Endothelial cell of umbilical vein (primary cell): ENCODE data around the gene GSTM4. TPM values are rescaled to one million over a fixed set of nuclear protein-coding genes. Genes with fewer than 3 reads are reported as not detected.

Experiments
- BruUV-seq: library from RNA; stranded (reverse); fragments of 400-500 nt; replicated peaks from 2 replicates; lab custom pipeline; 2021; lab: Mats Ljungman, UMichigan
- CTCF ChIA-PET: fragments of 300-600, 350-600 bp; sonication (Branson Sonifier 250); formaldehyde crosslinking; loops from one replicate; lab custom pipeline; 2021; ENCODE audit warnings: antibody characterized with exemption, inconsistent platforms; lab: Charles Lee
- POLR2A ChIA-PET: fragments of 300-600, 350-600 bp; sonication (Branson Sonifier 250); formaldehyde crosslinking; loops from one replicate; lab custom pipeline; 2021; ENCODE audit warnings: antibody characterized with exemption, inconsistent platforms; lab: Charles Lee
- DNase-seq: peaks from one replicate; pipeline ENCODE4 v3.0.0-alpha.2; 2011; ENCODE audit warnings: low read depth, low spot score
- FAIRE-seq: peaks from 2 replicates; lab custom pipeline; 2011; peaks lifted over from hg19 to GRCh38; lab: Jason Lieb, UNC
- H2AFZ ChIP-seq: 2 replicates; pipeline ENCODE4 v1.6.0; 2012; ENCODE audit warnings: low read depth, low read length, control low read depth, inconsistent platforms
- H3K27ac ChIP-seq: 2 replicates; pipeline ENCODE4 v1.5.1; 2011; ENCODE audit warnings: low read depth, mild to moderate bottlenecking, control low read depth, low read length, moderate library complexity; ENCODE audit not compliant: insufficient read depth
- H3K27me3 ChIP-seq, 2 experiments: 2 replicates each; pipeline versions ENCODE4 v1.6.0 to v1.6.1; 2011; ENCODE audit warnings: low read length in 2 of 2, mixed read lengths in 1 of 2; ENCODE audit not compliant: control insufficient read depth in 2 of 2, insufficient read depth in 2 of 2
- H3K36me3 ChIP-seq, 2 experiments: 2 replicates in 1 of 2; 3 replicates in 1 of 2; pipeline ENCODE4 v1.5.1; 2011; ENCODE audit warnings: low read length in 2 of 2, mild to moderate bottlenecking in 1 of 2, moderate library complexity in 1 of 2; ENCODE audit not compliant: control insufficient read depth in 2 of 2, insufficient read depth in 2 of 2; ENCODE audit errors: extremely low read depth in 1 of 2
- H3K4me1 ChIP-seq: 3 replicates; pipeline ENCODE4 v1.5.1; 2011; ENCODE audit warnings: mild to moderate bottlenecking, low read length; ENCODE audit not compliant: control insufficient read depth, insufficient read depth; ENCODE audit errors: extremely low read depth
- H3K4me2 ChIP-seq: 2 replicates; pipeline ENCODE4 v1.6.1; 2011; ENCODE audit warnings: low read length, control low read depth, mixed read lengths; ENCODE audit not compliant: insufficient read depth
- H3K4me3 ChIP-seq, 3 experiments: fragments of 200-600 bp in 1 of 3; sonication (generic), shearing (Covaris generic) in 1 of 3; replicated peaks in 1 of 3; 2 replicates each; pipeline ENCODE4 v1.5.1; 2011 to 2016; ENCODE audit warnings: control low read depth in 3 of 3, low read length in 3 of 3, mild to moderate bottlenecking in 2 of 3, inconsistent platforms in 1 of 3, low read depth in 1 of 3, moderate library complexity in 1 of 3; ENCODE audit not compliant: insufficient read depth in 1 of 3
- H3K79me2 ChIP-seq: 2 replicates; pipeline ENCODE4 v1.6.0; 2012; ENCODE audit warnings: low read length, inconsistent platforms; ENCODE audit not compliant: control insufficient read depth, insufficient read depth
- H3K9ac ChIP-seq: replicated peaks from 2 replicates; pipeline ENCODE3; 2011; ENCODE audit warnings: low read length, control low read depth; ENCODE audit not compliant: insufficient read depth; ENCODE audit errors: extremely low read depth
- H3K9me1 ChIP-seq: replicated peaks from 3 replicates; pipeline ENCODE4 v1.6.0; 2011; ENCODE audit warnings: mild to moderate bottlenecking, low read length; ENCODE audit not compliant: control insufficient read depth, insufficient read depth; ENCODE audit errors: extremely low read depth
- H3K9me3 ChIP-seq: replicated peaks from 2 replicates; pipeline ENCODE4 v1.5.1; 2012; ENCODE audit warnings: low read length, inconsistent platforms; ENCODE audit not compliant: control insufficient read depth, insufficient read depth
- H4K20me1 ChIP-seq: replicated peaks from 2 replicates; pipeline ENCODE3; 2011; ENCODE audit warnings: mild to moderate bottlenecking, low read length; ENCODE audit not compliant: control insufficient read depth, insufficient read depth; ENCODE audit errors: extremely low read depth
- EZH2 ChIP-seq: IDR thresholded peaks from 2 replicates; pipeline ENCODE4 v1.6.1; 2012; ENCODE audit warnings: borderline replicate concordance, low read depth, mild to moderate bottlenecking, moderate library complexity, low read length, inconsistent platforms; ENCODE audit not compliant: severe bottlenecking
- MAX ChIP-seq: IDR thresholded peaks from 2 replicates; pipeline ENCODE4 v1.6.1; 2011; ENCODE audit not compliant: insufficient read depth, insufficient read length
- MYC ChIP-seq: IDR thresholded peaks from one replicate; pipeline ENCODE4 v1.6.1; 2011; ENCODE audit warnings: mild to moderate bottlenecking, low read depth, low read length
- POLR2A ChIP-seq: IDR thresholded peaks from 2 replicates; pipeline ENCODE4 v1.6.1; 2012; ENCODE audit warnings: low read depth, mild to moderate bottlenecking, control low read depth, low read length
- POLR2AphosphoS5 ChIP-seq: IDR thresholded peaks from 2 replicates; pipeline ENCODE4 v1.6.1; 2012; ENCODE audit warnings: low read depth, mild to moderate bottlenecking, control low read depth, low read length, moderate library complexity; ENCODE audit not compliant: insufficient read depth
- dilution Hi-C: fragments of 300-500 bp; cut with MboI; formaldehyde crosslinking; loops from one replicate; pipeline ENCODE4 v1.15.0; 2019; ENCODE audit warnings: low sequenced_read_pairs; ENCODE audit not compliant: extremely low pct_ligation_motif_present
- intact Hi-C: fragments of 100-400 bp; cut with micrococcal nuclease; formaldehyde crosslinking; loops from one replicate; pipeline ENCODE4 v1.10.0; 2022
- polyA plus RNA-seq, 4 experiments: library from polyadenylated mRNA; depleted of rRNA in 3 of 4; stranded (reverse) in 3 of 4; unstranded in 1 of 4; fragments of >200 nt; gene quantifications; 2 replicates each; pipeline versions ENCODE4 v1.2.1 to v1.2.3, GENCODE V29; 2011 to 2012; ENCODE audit warnings: missing spikeins in 1 of 4
- total RNA-seq: library from RNA; stranded (reverse); gene quantifications from 2 replicates; pipeline ENCODE4 v1.2.3, GENCODE V29; 2021

The GSTM4 gene
- total and polyA plus RNA-seq, 2 donors (not counting 3 experiments of a cell fraction or from before 2014, with no cell fraction given): 9.5 to 11.6 TPM

- no peak for TF ChIP-seq POLR2A
- TF ChIP-seq POLR2AphosphoS5: no peak
- no peak for TF ChIP-seq MAX
- Histone ChIP-seq H2AFZ (no peak overlapping the region), H3K36me3 (no peaks in the 10 kb centered on the region), H3K27me3 (no peaks in the 10 kb centered on the region), H3K9ac (no peak overlapping the region), H3K4me2 (no peak overlapping the region), H3K27ac (no peak overlapping the region), H3K4me3 (no peak overlapping the region), H3K4me1 (no peaks in the 10 kb centered on the region), H3K9me3 (no peaks in the 10 kb centered on the region), H4K20me1 (no peaks in the 10 kb centered on the region), H3K9me1 (no peaks in the 10 kb centered on the region), H3K79me2 (no peaks in the 10 kb centered on the region)
- CTCF ChIA-PET: interaction anchor here (1.7 to 15.2 kb wide), 8 partner anchors 9 to 343 kb away, joined by 6 to 565 read pairs (median 62); partner anchors contain the start of genes AHCYL1, GPR61 and GSTM4
- intact Hi-C loops (loop anchor here (5.0 kb wide), 1 partner anchor 145 kb away; no protein-coding TSS in a partner anchor), dilution Hi-C loops (no loop called here)
- POLR2A ChIA-PET: no interaction called here
- DNase-seq (no peak), FAIRE-seq (no peak)
- no TSS peak for BruUV-seq
These were observed 14.0 kb upstream of the GSTM4 start for GRCh38 chr1:109641861-109642260.

GRCh38 chr1:109642626-109643025 is 13.3 kb upstream of the GSTM4 start:
- H4K20me1 ChIP-seq: no peaks in the 10 kb centered on the region
- no peaks in the 10 kb centered on the region for H3K9me3 ChIP-seq
- TF ChIP-seq POLR2AphosphoS5: no peak
- TF ChIP-seq EZH2: no peak
- no peak for TF ChIP-seq MYC
- FAIRE-seq (no peak), DNase-seq (no peak)
- H2AFZ ChIP-seq: no peak overlapping the region
- no peak overlapping the region for H3K4me3 ChIP-seq
- ChIA-PET CTCF (interaction anchor here (0.7 to 2.2 kb wide), 3 partner anchors 129 to 134 kb away, joined by 3 to 11 read pairs (median 10); no protein-coding TSS in a partner anchor), POLR2A (no interaction called here)
- H3K79me2 ChIP-seq: no peaks in the 10 kb centered on the region
- no peak overlapping the region for H3K4me2 ChIP-seq
- intact Hi-C loops (loop anchor here (1.0 to 5.0 kb wide), 3 partner anchors 131 to 342 kb away; partner anchors contain the start of gene AHCYL1), dilution Hi-C loops (no loop called here)
- no peak overlapping the region for H3K27ac ChIP-seq
- H3K9me1 ChIP-seq: no peaks in the 10 kb centered on the region
- H3K27me3 ChIP-seq: no peaks in the 10 kb centered on the region
- H3K4me1 ChIP-seq: no peaks in the 10 kb centered on the region
- BruUV-seq: no TSS peak
- H3K36me3 ChIP-seq: no peaks in the 10 kb centered on the region
- H3K9ac ChIP-seq: no peak overlapping the region
